ENCODE results near the gene KIAA0753.

KIAA0753 gene

GRCh38 chr17:6569370-6570285 is 70.9 kb downstream of the KIAA0753 start:
- no peak for DNase-seq (ENCODE audit: low spot score)

GRCh38 chr17:6568184-6568758 is 72.2 kb downstream of the KIAA0753 start:
- DNase-seq (ENCODE audit: low spot score), result no peak

GRCh38 chr17:6567528-6568183 is 72.9 kb downstream of the KIAA0753 start:
- DNase-seq (ENCODE audit: low spot score), result peak; percentile 15

GRCh38 chr17:6561446-6561845 is 79.1 kb downstream of the KIAA0753 start:
- DNase-seq (ENCODE audit: low spot score), result no peak

GRCh38 chr17:6560496-6560895 is 80.0 kb downstream of the KIAA0753 start:
- no peak for DNase-seq (ENCODE audit: low spot score)

- DNase-seq (ENCODE audit: low spot score), result no peak
These were observed 80.7 kb downstream of the KIAA0753 start for GRCh38 chr17:6559753-6560215.

GRCh38 chr17:6558932-6559752 is 81.4 kb downstream of the KIAA0753 start:
- no peak for DNase-seq (ENCODE audit: low spot score)

GRCh38 chr17:6558276-6558675 is 82.2 kb downstream of the KIAA0753 start:
- DNase-seq (ENCODE audit: low spot score), result no peak

- no peak for DNase-seq (ENCODE audit: low spot score)
These were observed 83.5 kb downstream of the KIAA0753 start for GRCh38 chr17:6557040-6557438.

GRCh38 chr17:6556121-6557039 is 84.1 kb downstream of the KIAA0753 start, which contains the start of gene PITPNM3:
Gene PITPNM3 (minus strand): TSS chr17:6556555. CDS start chr17:6556406, 149 bp downstream.
- DNase-seq (ENCODE audit: low spot score), result peak; percentile 7

GRCh38 chr17:6555331-6556120 is 85.0 kb downstream of the KIAA0753 start:
- peak; percentile 27 for DNase-seq (ENCODE audit: low spot score)

- peak; percentile 7 for DNase-seq (ENCODE audit: low spot score)
These were observed 85.6 kb downstream of the KIAA0753 start for GRCh38 chr17:6554871-6555330.

GRCh38 chr17:6554342-6554741 is 86.2 kb downstream of the KIAA0753 start:
- no peak for DNase-seq (ENCODE audit: low spot score)

GRCh38 chr17:6551869-6552531 is 88.5 kb downstream of the KIAA0753 start:
- peak; percentile 72 for DNase-seq (ENCODE audit: low spot score)

- peak; percentile 12 for DNase-seq (ENCODE audit: low spot score)
These were observed 89.2 kb downstream of the KIAA0753 start for GRCh38 chr17:6551356-6551755.

GRCh38 chr17:6549384-6550036 is 91.0 kb downstream of the KIAA0753 start:
- no peak for DNase-seq (ENCODE audit: low spot score)

- no peak for DNase-seq (ENCODE audit: low spot score)
These were observed 91.8 kb downstream of the KIAA0753 start for GRCh38 chr17:6548578-6549330.

- DNase-seq (ENCODE audit: low spot score), result no peak
These were observed 92.5 kb downstream of the KIAA0753 start for GRCh38 chr17:6548034-6548433.

Data from LoVo (cell line).